Suppressor macrophage treated with lipopolysaccharide for 4 hours (primary cell): Measurements from ENCODE around the gene IL27RA.
A peak's percentile ranks its signal among the peaks of the same experiment; 100 is the strongest.

ENCODE experiments used
- DNase-seq: peaks from one replicate; pipeline ENCODE4 v3.0.0-alpha.2; 2020

The IL27RA gene

DNA sequence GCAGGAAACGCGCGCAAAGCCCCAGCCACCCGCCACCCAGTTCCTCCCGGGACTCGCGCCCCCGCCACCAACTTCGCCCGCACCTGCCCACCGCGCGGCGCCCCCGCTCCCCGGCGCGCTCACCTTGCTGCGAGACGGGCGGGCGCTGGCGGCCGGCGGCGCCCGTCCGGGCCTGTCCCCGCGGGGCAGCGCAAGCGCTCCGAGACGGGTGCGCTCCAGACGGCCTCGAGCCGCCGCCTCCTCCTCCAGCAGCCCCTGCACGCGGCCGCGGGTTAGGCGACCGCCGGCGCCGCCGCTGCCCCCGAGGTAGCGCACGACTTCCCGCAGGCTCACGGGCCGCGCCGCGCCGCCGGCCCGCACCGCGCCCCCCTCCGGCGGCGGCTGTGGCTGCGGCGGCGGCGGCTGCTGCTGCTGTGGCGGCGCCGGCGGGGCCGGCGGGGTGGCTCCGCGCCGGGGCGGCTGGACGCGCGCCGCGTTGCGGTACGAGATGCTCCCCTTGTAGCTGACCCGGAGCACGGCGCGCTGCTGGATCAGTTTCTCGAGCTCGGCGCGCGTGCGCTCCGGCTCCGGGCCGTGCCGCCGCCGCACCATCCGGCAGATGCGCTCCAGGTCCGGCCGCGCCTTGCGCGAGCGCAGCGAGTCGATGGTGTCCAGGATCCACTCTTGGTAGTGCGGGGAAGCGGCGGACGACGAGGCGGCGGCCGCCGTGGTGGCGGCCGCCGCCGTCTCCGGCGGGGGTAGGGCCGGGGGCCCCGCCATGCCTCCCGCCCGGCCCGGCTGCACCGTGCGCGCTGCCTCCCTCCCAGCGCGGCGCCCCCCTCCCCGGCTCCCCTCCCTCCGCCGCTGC, 58.3 kb downstream of the IL27RA start:
- DNase-seq, result peak; percentile 61

DNA sequence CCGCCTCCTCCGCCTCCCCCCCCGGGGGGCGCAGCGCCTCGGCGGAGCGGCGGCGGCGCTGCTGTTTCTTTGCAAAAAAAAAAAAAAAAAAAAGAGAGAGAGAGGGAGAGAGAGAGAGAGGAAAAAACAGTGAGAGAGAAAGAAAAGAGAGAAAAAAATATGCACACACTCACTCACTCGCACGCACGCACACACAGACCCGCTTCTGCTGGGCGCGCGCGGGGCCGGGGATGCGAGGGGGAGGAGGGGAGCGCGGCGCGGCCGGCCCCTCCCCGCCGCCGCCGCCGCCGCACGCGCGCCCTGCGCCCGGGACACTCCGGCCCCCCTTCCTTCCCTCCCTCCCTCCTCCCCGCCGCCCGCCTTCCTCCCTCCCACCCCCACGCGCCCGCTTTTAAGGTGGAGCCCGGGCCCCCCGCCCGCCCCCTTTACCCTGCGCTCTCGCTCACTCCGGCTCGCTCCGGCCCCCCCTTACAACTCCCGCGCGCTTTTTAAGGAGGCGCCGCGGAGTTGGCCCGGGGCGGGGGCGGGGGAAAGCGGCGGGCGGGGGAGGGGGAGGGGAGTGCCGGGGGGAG, 59.0 kb downstream of the IL27RA start, which contains the start of gene SAMD1:
SAMD1 (minus strand) TSS at position 243 of the 572 bp plus-strand sequence.
- DNase-seq, result peak; percentile 44

DNA sequence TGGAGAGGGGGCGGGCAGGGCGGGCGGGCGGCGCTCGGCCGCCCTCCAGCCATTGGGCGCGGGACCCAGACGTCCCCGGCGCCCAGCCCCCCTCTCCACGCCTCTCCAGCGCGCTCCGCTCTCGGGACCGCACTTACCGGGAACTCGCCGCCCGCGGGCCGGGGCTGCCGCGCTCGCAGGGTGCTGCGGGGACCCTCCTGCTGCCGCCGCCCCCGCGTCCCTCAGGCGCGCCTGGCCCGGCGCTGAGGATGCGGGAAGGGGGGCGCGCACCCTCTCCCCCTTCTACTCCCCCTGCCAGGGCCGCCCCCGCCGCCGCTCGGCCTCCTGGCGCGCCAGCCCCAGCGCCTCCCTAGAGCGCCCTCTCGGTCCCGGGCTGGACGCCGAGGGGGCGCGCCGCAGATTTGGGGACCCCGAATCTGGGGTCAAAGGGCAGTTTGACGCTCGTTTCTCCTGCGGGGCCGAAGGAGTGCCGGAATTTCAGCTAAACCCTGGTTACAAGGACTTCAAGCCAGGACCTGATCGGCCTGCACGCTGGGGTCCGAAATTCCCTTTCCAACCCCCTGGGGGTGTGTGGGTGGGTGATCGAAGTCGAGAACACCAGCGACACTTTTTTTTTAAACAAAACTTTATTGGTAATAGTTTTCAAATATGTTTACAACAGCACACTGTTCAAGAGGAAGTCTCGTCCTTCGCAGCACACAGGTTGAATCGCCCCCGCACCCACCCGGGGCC, 59.7 kb downstream of the IL27RA start:
- DNase-seq, result peak; percentile 53

DNA sequence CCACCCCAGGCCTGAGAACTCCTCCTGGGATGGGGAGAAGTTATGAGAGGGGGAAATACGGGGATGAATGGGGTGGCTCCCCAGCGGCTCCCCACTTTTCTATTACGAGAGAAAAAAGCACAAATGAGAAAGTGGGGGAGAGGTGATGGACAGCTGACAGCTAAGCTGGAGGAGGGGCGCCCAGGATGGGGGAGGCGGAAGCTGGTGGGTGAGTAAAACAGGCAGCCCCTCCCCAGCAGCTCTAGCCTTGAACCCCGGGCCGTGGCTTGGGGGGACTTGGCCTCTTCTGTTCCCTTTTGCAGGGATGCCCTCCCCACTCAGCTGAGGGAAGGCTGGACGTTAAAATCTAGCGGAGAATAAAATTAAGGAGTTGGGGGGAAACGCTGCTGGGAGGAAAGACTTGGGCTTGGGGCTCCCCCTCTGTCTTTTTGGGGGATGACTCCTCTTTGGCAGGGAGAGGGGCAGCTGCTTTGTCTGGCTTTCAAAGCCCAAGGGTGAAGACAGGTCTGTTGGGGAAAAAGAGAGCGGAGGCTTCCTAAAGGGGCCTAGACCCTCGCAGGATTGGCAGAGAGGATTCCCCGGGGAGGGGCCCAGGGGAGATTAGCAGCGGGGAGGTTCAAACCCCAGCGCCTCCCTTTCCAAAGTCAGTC, 60.4 kb downstream of the IL27RA start:
- no peak for DNase-seq

DNA sequence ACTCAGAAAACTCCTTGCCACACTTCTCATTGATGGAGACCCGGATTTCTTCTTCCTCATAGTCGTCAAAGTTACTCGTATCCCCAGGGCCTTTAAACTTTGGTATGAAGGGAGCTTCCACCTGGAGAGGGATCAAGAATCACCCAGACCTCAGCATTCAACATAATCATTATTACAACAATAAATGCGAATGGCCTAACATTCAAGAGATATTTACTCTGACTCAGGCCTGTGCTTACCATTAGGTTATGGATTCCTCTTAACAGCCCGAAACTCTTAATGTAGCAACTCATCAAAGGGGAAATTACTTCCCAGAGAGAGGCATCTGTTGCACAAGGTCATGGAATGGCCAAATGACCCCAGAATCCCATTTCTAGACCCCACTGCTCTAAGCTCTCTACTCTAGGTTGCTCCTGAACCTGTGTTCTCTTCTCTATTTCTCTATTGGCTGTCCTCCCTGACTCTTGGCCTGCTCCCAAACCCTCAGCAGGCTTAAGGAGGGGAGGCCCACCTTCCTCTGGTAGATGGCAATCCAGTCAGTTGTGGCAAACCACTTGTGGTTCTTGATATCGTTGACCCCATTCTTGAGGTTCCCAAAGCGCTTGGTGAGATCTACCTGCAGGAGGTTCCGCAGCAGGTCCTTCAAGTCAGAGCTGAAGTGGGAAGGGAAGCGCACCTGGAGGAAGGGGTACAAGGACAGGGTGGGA, 61.7 kb downstream of the IL27RA start:
- DNase-seq, result no peak

DNA sequence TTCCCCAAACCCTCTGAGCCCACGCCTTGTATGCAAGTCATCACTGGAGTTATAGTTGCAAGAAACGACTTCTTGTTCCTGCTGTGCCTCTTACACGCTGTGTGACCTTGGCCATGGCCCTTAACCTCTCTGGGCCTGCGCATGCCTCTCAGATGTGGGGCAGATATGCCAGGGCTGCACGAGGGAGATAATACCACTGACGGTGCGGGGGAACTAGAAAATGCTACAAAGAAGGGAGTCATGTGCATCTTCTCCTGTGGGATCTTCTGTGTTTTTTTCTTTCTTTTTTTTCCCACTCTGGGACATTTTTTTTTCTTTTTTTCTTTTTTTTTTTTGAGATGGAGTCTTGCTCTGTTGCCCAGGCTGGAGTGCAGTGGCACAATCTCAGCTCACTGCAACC, 63.3 kb downstream of the IL27RA start:
- DNase-seq, result no peak

DNA sequence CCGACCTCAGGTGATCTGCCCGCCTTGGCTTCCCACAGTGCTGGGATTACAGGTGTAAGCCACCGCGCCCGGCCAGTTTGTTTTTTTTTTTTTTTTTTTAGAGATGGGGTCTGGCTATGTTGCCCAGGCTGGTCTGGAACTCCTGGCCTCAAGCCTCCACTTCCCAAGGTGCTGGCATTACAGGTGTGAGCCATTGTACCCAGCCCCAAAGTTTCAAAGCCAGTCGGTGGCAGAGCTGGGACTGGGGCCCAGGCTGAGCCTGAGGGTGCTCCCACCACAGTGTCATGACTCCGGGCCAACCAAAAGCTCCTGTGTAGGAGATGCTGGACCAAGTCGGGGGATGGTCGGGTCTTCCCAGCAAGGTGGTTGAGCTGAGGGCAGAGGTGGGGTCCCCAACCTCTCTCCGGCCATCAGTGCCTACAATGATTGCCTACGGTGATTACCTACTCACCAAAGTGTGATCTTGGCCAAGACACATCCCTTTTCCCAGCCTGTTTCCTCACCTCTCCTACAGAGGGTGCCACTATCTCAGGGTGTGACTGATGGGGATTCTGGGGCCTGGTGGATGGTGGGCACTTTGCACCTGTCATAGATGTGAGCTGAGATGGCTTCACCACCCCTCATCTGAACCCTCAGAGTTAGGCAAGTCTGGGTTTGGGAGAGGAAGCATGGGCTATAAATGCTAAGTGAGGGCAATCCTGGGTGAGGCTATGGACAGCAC, 64.9 kb downstream of the IL27RA start:
- no peak for DNase-seq

DNA sequence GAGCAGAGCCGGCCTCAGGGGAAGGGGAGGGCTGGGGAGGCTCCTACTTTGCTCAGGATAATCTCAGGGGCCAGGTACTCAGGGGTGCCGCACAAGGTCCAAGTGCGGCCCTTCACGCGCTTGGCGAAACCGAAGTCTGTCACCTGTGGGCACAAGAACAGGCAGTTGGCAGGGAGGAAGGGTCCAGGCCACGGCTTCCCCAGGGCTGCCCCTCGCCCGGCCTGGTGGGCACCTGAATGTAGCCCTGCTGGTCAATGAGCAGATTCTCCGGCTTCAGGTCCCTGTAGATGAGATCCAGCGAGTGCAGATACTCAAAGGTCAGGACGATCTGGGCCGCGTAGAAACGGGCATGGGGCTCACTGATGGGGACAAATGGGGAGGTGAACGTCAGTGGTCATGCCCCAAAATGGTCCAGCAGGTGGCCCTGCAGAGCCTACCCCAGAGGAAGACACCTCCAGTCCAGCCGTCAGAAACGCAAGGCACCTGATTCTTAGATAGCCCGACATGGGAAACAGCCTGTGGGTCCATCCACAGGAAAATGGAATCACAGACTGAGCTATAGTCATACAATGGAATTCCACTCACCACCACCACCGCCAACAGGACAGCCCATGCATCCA, 66.1 kb downstream of the IL27RA start:
- no peak for DNase-seq

DNA sequence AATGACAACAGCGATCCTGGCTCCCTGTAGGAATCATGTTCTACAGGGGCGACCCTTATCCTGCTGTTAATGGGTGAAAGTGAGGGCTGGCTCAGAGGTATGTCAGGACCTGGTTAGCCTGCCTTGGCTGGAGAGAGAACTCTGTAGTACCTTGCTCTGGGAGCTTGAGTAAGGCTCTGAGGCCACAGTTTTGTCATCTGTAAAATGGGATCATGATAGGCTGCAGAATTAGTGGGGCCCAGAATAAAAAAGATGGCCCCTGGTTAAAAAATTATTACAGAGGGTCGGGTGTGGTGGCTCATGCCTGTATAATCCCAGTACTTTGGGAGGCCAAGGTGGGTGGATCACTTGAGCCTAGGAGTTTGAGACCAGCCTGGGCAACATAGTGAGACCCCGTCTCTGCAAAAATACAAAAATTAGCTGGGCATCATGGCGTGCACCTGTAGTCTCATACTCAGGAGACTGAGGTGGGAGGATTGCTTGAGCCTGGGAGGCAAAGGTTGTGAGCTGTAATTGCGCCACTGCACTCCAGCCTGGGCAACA, 69.5 kb downstream of the IL27RA start:
- DNase-seq, result no peak

DNA sequence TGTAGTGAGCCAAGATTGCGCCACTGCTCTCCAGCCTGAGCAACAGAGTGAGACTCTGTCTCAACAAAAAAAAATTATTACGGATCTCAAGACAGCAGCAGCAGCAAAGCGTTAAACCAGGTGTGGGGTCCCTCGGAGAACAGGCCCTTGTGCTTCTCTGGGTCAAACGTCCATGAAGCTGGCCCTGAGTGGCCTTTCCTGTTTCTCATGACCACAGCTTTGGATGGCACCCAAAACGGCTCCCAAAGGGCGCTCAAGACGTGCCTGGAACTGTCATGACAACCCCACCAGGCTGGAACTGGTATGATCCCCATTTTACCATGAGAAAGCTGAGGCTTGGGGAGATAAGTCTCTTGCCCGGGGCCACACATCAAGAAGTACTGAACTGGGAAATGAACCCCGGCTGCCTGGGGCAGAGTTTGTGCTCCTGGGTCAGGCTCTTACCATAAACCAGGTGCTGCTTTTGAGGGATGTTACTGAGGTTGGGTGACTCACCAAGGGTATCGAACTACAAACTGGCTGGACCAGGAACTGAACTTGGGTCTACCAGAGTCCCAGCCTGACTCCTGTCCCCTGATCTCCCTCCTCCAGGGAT, 70.6 kb downstream of the IL27RA start:
- DNase-seq, result no peak

DNA sequence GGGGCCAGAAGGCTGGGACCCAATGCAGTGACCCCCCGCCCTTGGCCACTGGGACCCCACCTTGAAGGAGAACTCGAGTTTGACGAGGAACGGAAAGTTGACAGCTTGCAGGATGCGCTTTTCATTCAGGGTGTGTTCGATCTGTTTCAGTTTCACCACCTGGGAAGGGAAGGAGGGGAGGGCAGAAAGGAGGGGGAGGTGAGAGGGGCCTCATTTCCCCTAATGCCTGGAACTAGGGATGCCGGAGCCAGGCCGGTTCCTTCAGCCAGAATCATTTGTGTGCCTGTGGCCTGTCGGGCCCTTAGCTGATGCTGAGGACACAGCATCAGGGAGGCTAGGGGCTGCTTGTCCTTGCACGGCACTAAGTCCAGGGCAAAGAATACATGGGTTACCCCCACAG, 71.2 kb downstream of the IL27RA start:
- no peak for DNase-seq
